GM23338 (cell line): ENCODE results near the gene DOCK11. TPM values are rescaled to one million over a fixed set of nuclear protein-coding genes. Genes with fewer than 3 reads are reported as not detected.

Experiments
- ATAC-seq: fragments of 200-7000 bp; cut with Tn5 transposase; 3 replicates; pipeline ENCODE4 v1.9.1; 2020
- DNase-seq: peaks from one replicate; pipeline ENCODE4 v3.0.0-alpha.2; 2015; ENCODE audit warnings: low spot score
- H2AFZ ChIP-seq: fragments of 200-600 bp; sonication (generic); 2 replicates; pipeline ENCODE4 v1.8.0; 2016; ENCODE audit warnings: antibody characterized with exemption, mild to moderate bottlenecking, moderate library complexity
- H3F3A ChIP-seq: fragments of 200-600 bp; sonication (generic); replicated peaks from 2 replicates; pipeline ENCODE4 v1.8.0; 2017; ENCODE audit warnings: antibody characterized with exemption, mixed run types, low read depth
- H3K27ac ChIP-seq: fragments of 200-600 bp; sonication (generic); 2 replicates; pipeline ENCODE4 v1.6.1; 2016; ENCODE audit warnings: low read depth
- H3K27me3 ChIP-seq: fragments of 200-600 bp; sonication (generic); 2 replicates; pipeline ENCODE4 v1.8.0; 2016; ENCODE audit warnings: mild to moderate bottlenecking, mixed run types, moderate library complexity; ENCODE audit not compliant: insufficient read depth
- H3K36me3 ChIP-seq: fragments of 200-600 bp; sonication (generic); 2 replicates; pipeline ENCODE4 v1.8.0; 2016; ENCODE audit warnings: mild to moderate bottlenecking; ENCODE audit not compliant: insufficient read depth
- H3K4me1 ChIP-seq: fragments of 200-600 bp; sonication (generic); 2 replicates; pipeline ENCODE4 v1.8.0; 2016; ENCODE audit warnings: mild to moderate bottlenecking, moderate library complexity; ENCODE audit not compliant: insufficient read depth
- H3K4me2 ChIP-seq: fragments of 200-600 bp; sonication (generic); 2 replicates; pipeline ENCODE4 v1.7.1; 2017; ENCODE audit warnings: mixed run types
- H3K4me3 ChIP-seq: fragments of 200-600 bp; sonication (generic); 2 replicates; pipeline ENCODE4 v1.6.1; 2016; ENCODE audit warnings: mixed run types
- H3K79me2 ChIP-seq: fragments of 200-600 bp; sonication (generic); replicated peaks from 2 replicates; pipeline ENCODE4 v1.8.0; 2017; ENCODE audit warnings: mild to moderate bottlenecking; ENCODE audit not compliant: insufficient read depth
- H3K9me2 ChIP-seq: fragments of 200-600 bp; sonication (generic); 2 replicates; pipeline ENCODE4 v1.8.0; 2017; ENCODE audit not compliant: insufficient read depth
- H4K20me1 ChIP-seq: fragments of 200-600 bp; sonication (generic); replicated peaks from 2 replicates; pipeline ENCODE4 v1.8.0; 2017; ENCODE audit warnings: mild to moderate bottlenecking; ENCODE audit not compliant: insufficient read depth
- H3K27ac Mint-ChIP-seq: 2 replicates; pipeline ENCODE4 v1.8.0; 2020; ENCODE audit warnings: inconsistent platforms, mild to moderate bottlenecking, moderate library complexity, mixed read lengths
- H3K27me3 Mint-ChIP-seq: 3 replicates; pipeline ENCODE4 v1.8.0; 2022; ENCODE audit warnings: low read depth, mild to moderate bottlenecking, moderate library complexity, mixed read lengths, inconsistent platforms; ENCODE audit not compliant: insufficient read depth, poor library complexity
- H3K36me3 Mint-ChIP-seq: 3 replicates; pipeline ENCODE4 v1.8.0; 2021; ENCODE audit warnings: low read depth, mild to moderate bottlenecking, inconsistent platforms, moderate library complexity, mixed read lengths
- H3K4me1 Mint-ChIP-seq: 3 replicates; pipeline ENCODE4 v1.8.0; 2020; ENCODE audit warnings: mild to moderate bottlenecking, inconsistent platforms, mixed read lengths
- H3K4me3 Mint-ChIP-seq: 3 replicates; pipeline ENCODE4 v1.8.0; 2021; ENCODE audit warnings: moderate library complexity, mild to moderate bottlenecking, inconsistent platforms, mixed read lengths
- H3K9me3 Mint-ChIP-seq: 3 replicates; pipeline ENCODE4 v1.8.0; 2020; ENCODE audit warnings: moderate library complexity, mild to moderate bottlenecking, inconsistent platforms, mixed read lengths
- CREB1 ChIP-seq: fragments of 250-450 bp; sonication (Bioruptor Pico); IDR thresholded peaks from 2 replicates; pipeline ENCODE4 v1.5.0; 2020; ENCODE audit warnings: low read depth, mild to moderate bottlenecking, moderate library complexity
- EZH2 ChIP-seq: fragments of 200-600 bp; sonication (generic); IDR thresholded peaks from one replicate; pipeline ENCODE4 v1.8.0; 2017; ENCODE audit warnings: antibody characterized with exemption, mild to moderate bottlenecking, low read depth; ENCODE audit not compliant: unreplicated experiment
- EZH2phosphoT487 ChIP-seq: fragments of 200-600 bp; sonication (generic); IDR thresholded peaks from one replicate; pipeline ENCODE4 v1.8.1; 2018; ENCODE audit warnings: antibody characterized with exemption; ENCODE audit not compliant: unreplicated experiment
- JUNB ChIP-seq: IDR thresholded peaks from one replicate; pipeline ENCODE4 v1.6.1; 2016; ENCODE audit warnings: antibody characterized with exemption; ENCODE audit not compliant: unreplicated experiment
- NANOG ChIP-seq: IDR thresholded peaks from 2 replicates; pipeline ENCODE4 v1.6.1; 2016; ENCODE audit warnings: antibody characterized with exemption, borderline replicate concordance
- POLR2AphosphoS5 ChIP-seq: IDR thresholded peaks from 2 replicates; pipeline ENCODE4 v1.6.1; 2016; ENCODE audit warnings: antibody characterized with exemption, low read depth
- STAT1 ChIP-seq: IDR thresholded peaks from one replicate; pipeline ENCODE4 v1.6.1; 2016; ENCODE audit warnings: antibody characterized with exemption; ENCODE audit not compliant: unreplicated experiment
- ZNF114 ChIP-seq: fragments of 250-450 bp; sonication (Bioruptor Pico); IDR thresholded peaks from 2 replicates; pipeline ENCODE4 v1.5.0; 2020; ENCODE audit warnings: mild to moderate bottlenecking, moderate library complexity
- ZNF331 ChIP-seq: fragments of 250-450 bp; sonication (Bioruptor Pico); IDR thresholded peaks from 2 replicates; pipeline ENCODE4 v1.5.0; 2020; ENCODE audit warnings: low read depth, mild to moderate bottlenecking, moderate library complexity
- long read RNA-seq: library from polyadenylated mRNA; unstranded; transcript quantifications from one replicate; pipeline ENCODE4 v2.0.0, GENCODE V29; 2020; ENCODE audit not compliant: unreplicated experiment
- polyA plus RNA-seq: library from polyadenylated mRNA; unstranded; fragments of >200 nt; fragmentation: Nextera tagmentation; extraction: Ambion mirVana; gene quantifications from 2 replicates; pipeline ENCODE4 v1.2.1, GENCODE V29; 2016
- total RNA-seq: library from RNA; depleted of rRNA; stranded (reverse); fragments of >200 nt; shearing (Covaris generic); gene quantifications from 2 replicates; pipeline ENCODE4 v1.2.3, GENCODE V29; 2014; rRNA removed
- TF ChIP-seq, protein P1 (sequence below): fragments of 250-450 bp; sonication (Bioruptor Pico); IDR thresholded peaks from 2 replicates; pipeline ENCODE4 v1.5.0; 2020; ENCODE audit warnings: mild to moderate bottlenecking, moderate library complexity

DOCK11 gene
- 12.3 and 14.6 TPM in 2 replicates for total RNA-seq
- polyA plus RNA-seq, result 5.4 and 6.0 TPM in 2 replicates
- long read RNA-seq, partial matches to known transcripts, result 1 of 1 reads
- long read RNA-seq, other reads (novel, unspliced or antisense), result 0 of 1 reads

DNA sequence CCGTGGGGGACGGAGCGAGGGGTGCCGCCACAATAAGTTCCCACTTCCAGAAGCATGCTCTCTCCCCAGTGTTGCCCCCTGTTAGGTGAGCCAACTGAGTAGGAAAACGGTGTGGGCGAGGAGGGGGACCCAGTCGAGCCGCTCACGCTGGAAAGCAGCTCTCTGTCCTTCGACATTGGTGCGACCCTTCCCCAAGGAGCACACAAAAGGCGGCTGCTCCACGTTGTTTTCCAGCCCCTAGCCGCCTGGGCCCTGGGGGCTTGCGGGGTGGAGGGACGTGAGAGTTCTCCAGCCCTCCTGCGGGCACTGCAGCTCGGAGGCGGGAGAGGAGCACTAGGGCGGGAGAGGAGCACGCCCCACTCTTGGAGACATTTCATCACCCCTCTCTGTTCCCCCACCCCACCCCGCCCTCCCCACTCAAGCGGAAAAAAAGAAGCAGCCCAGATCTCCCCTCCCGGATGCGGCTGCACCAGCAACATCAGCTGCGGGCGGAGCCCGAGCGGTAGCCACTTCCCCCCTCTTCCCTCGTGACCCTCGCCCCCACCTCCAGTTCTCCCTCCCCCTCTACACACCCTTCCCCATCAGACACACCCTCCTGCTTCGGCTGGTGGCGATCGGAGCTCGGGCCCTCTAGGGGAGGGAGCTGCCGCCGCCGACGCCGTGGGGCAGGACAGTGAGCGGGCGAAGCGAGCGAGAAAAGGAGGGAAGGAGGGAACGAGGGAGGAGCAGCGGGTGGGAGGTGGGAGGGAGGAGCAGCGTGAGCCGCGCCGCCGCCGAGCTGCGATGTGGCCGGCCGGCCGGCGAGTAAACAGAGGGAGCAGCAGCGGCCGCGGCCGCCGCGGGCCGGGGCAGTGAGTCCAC, at the start of gene DOCK11:
DOCK11 (plus strand) TSS at position 755 of the 861 bp plus-strand sequence. CDS start 157 bp downstream, outside the sequence.
- Histone ChIP-seq H3K9me2 (no peaks in the 10 kb centered on the region), H3K4me2 (peak within 1 kb of the TSS; percentile 90), H2AFZ (no peak within 1 kb of the TSS), H3K79me2 (no peaks in the 10 kb centered on the region), H3K27ac (no peak within 1 kb of the TSS), H3F3A (0 out of 2 replicates have a peak, but pooled peaks cover 2% of the 10 kb centered on the region), H3K36me3 (no peaks in the 10 kb centered on the region), H3K27me3 (peaks cover 26% of the 10 kb centered on the region), H3K4me3 (peak within 1 kb of the TSS; percentile 72), H4K20me1 (no peaks in the 10 kb centered on the region), H3K4me1 (peaks cover 22% of the 10 kb centered on the region)
- Mint-ChIP-seq H3K4me3 (peak within 1 kb of the TSS; percentile 84), H3K36me3 (no peaks in the 10 kb centered on the region), H3K9me3 (no peaks in the 10 kb centered on the region), H3K4me1 (peaks cover 25% of the 10 kb centered on the region), H3K27me3 (peaks cover 14% of the 10 kb centered on the region), H3K27ac (no peak within 1 kb of the TSS)
- peak; percentile 71 for DNase-seq
- ATAC-seq, result peak; percentile 74
- no peak for TF ChIP-seq ZNF331 (CRISPR knock-in tag)
- no peak for TF ChIP-seq EZH2phosphoT487
- peak; percentile 66; the same call in 1 of the 2 replicates for TF ChIP-seq POLR2AphosphoS5

DNA sequence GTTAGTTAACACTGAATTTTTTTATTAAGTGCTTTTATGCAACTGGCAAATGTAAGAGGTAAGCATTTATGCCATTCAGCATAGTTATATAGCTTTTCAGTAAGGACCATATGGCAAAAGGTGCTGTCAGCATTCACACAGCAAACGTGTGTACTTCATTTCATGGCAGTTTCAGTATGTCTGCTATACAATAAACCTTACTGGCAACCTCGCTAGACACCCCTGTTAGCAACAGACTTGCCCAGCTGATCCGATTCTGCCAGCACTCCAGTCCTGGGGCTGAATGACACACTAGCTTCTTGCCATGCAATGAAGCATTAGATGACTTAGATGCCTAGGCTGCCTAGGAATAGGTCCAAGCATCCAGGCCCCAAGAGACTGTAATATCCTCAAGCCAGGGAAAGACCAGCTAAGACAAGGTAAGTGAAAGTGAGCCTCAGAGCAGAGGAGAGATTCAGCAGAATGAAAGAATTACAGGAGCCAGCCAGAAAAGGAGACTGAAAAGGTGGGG, 47.3 kb upstream of the DOCK11 start:
- H3K9me2 ChIP-seq, result no peaks in the 10 kb centered on the region
- H2AFZ ChIP-seq, result no peak overlapping the region
- Mint-ChIP-seq H3K4me1 (no peaks in the 10 kb centered on the region), H3K4me3 (no peak overlapping the region), H3K36me3 (peaks cover 18% of the 10 kb centered on the region; the same call in 2 of the 3 replicates), H3K27me3 (peaks cover 2% of the 10 kb centered on the region), H3K27ac (no peak overlapping the region), H3K9me3 (no peaks in the 10 kb centered on the region)
- no peak overlapping the region for H3K4me2 ChIP-seq
- no peaks in the 10 kb centered on the region for H3K36me3 ChIP-seq
- TF ChIP-seq POLR2AphosphoS5 (no peak), NANOG (no peak), CREB1 (CRISPR knock-in tag) (no peak), ZNF114 (no peak), EZH2phosphoT487 (no peak), JUNB (no peak), STAT1 (no peak), ZNF331 (CRISPR knock-in tag) (no peak), EZH2 (no peak)
- TF ChIP-seq, protein P1, sequence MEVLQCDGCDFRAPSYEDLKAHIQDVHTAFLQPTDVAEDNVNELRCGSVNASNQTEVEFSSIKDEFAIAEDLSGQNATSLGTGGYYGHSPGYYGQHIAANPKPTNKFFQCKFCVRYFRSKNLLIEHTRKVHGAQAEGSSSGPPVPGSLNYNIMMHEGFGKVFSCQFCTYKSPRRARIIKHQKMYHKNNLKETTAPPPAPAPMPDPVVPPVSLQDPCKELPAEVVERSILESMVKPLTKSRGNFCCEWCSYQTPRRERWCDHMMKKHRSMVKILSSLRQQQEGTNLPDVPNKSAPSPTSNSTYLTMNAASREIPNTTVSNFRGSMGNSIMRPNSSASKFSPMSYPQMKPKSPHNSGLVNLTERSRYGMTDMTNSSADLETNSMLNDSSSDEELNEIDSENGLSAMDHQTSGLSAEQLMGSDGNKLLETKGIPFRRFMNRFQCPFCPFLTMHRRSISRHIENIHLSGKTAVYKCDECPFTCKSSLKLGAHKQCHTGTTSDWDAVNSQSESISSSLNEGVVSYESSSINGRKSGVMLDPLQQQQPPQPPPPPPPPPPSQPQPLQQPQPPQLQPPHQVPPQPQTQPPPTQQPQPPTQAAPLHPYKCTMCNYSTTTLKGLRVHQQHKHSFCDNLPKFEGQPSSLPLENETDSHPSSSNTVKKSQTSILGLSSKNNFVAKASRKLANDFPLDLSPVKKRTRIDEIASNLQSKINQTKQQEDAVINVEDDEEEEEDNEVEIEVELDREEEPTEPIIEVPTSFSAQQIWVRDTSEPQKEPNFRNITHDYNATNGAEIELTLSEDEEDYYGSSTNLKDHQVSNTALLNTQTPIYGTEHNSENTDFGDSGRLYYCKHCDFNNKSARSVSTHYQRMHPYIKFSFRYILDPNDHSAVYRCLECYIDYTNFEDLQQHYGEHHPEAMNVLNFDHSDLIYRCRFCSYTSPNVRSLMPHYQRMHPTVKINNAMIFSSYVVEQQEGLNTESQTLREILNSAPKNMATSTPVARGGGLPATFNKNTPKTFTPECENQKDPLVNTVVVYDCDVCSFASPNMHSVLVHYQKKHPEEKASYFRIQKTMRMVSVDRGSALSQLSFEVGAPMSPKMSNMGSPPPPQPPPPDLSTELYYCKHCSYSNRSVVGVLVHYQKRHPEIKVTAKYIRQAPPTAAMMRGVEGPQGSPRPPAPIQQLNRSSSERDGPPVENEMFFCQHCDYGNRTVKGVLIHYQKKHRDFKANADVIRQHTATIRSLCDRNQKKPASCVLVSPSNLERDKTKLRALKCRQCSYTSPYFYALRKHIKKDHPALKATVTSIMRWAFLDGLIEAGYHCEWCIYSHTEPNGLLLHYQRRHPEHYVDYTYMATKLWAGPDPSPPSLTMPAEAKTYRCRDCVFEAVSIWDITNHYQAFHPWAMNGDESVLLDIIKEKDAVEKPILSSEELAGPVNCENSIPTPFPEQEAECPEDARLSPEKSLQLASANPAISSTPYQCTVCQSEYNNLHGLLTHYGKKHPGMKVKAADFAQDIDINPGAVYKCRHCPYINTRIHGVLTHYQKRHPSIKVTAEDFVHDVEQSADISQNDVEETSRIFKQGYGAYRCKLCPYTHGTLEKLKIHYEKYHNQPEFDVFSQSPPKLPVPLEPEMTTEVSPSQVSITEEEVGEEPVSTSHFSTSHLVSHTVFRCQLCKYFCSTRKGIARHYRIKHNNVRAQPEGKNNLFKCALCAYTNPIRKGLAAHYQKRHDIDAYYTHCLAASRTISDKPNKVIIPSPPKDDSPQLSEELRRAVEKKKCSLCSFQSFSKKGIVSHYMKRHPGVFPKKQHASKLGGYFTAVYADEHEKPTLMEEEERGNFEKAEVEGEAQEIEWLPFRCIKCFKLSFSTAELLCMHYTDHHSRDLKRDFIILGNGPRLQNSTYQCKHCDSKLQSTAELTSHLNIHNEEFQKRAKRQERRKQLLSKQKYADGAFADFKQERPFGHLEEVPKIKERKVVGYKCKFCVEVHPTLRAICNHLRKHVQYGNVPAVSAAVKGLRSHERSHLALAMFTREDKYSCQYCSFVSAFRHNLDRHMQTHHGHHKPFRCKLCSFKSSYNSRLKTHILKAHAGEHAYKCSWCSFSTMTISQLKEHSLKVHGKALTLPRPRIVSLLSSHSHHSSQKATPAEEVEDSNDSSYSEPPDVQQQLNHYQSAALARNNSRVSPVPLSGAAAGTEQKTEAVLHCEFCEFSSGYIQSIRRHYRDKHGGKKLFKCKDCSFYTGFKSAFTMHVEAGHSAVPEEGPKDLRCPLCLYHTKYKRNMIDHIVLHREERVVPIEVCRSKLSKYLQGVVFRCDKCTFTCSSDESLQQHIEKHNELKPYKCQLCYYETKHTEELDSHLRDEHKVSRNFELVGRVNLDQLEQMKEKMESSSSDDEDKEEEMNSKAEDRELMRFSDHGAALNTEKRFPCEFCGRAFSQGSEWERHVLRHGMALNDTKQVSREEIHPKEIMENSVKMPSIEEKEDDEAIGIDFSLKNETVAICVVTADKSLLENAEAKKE (CRISPR knock-in tag), result no peak
- H3K4me1 ChIP-seq, result no peaks in the 10 kb centered on the region
- no peak for DNase-seq
- no peaks in the 10 kb centered on the region for H3K27me3 ChIP-seq
- H3K4me3 ChIP-seq, result no peak overlapping the region
- H3F3A ChIP-seq, result no peaks in the 10 kb centered on the region
- H4K20me1 ChIP-seq, result no peaks in the 10 kb centered on the region
- ATAC-seq, result no peak
- H3K27ac ChIP-seq, result no peak overlapping the region
- no peaks in the 10 kb centered on the region for H3K79me2 ChIP-seq
